Effector CD8-positive, alpha-beta T cell (primary cell): Measurements from ENCODE around the gene TRIO.
A peak's percentile ranks its signal among the peaks of the same experiment; 100 is the strongest.

Source experiments
- DNase-seq: peaks from one replicate; lab custom pipeline; 2025; lab: John Stamatoyannopoulos, UW

The TRIO gene

DNA sequence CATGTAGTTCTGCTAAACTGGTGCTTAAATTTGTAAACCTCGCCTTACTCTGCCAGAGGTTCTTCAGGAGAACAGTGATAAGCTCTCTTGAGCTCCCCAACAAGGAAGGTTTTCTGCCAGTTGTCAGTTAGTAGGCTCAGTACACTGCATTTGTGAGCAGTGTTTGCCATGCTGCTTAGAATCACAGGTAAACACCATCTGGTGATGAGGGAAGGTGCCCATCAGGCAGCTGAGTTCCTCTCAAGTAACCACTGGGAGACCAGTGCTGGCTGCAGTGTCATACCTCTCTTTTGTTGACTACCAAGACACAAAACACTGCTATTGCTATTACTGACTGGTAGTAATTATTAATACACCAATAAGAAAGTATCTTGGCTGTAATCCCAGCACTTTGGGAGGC lies 252.3 kb downstream of the TRIO start:
- DNase-seq = no peak

DNA sequence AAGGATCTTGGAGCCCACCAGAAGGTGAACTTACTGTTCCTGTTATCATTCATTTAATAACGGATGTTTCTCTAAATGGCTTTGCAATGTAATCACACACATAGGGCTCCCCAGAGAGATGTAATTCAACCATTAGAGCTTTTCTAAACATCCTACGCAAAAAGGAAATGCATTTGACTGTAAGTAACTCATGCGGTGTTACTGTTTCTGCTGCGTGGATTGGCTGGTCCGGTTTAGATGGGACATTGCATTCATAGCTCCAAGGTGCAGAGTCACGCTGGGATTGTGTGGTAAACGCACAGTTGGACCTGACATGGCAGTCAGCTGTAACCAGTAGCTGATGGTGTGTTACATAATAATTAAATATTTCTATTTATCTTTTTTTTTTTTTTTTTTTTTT lies 252.9 kb downstream of the TRIO start:
- DNase-seq = no peak

DNA sequence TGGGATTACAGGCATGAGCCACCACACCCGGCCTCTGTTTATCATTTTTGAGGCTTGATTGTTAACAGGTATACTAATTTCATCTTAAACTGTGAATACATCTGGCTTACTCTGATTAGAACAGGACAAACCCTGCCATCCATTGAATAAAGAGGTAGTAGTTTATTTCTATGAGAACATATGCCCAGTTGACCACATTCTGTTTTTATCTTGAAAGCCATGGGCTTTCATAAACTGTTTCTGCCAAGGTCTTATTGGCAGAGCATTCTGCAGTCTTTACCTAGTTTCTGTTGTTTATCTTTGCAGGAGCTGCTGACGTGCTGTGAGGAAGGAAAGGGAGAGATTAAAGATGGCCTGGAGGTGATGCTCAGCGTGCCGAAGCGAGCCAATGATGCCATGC lies 253.6 kb downstream of the TRIO start:
- DNase-seq = no peak

DNA sequence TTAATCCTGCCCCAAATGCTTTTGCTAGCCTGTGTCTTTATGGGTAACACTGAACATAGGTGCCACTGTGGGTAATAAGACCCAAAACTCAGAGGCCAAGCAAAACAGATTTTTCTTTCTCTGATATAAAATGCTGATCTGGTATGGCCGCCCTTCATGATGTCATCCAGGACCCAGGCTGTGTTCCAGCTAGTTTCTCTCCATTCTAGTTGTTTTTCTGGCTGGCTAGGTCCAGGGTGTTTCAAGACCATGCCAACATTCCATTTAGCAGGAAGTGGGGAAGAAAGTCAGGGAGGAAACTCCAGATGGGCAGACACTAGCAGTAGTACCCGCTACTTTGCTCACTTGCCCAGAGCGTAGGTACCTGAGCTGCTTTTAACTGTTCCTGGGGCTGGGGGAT lies 254.6 kb downstream of the TRIO start:
- no peak for DNase-seq

DNA sequence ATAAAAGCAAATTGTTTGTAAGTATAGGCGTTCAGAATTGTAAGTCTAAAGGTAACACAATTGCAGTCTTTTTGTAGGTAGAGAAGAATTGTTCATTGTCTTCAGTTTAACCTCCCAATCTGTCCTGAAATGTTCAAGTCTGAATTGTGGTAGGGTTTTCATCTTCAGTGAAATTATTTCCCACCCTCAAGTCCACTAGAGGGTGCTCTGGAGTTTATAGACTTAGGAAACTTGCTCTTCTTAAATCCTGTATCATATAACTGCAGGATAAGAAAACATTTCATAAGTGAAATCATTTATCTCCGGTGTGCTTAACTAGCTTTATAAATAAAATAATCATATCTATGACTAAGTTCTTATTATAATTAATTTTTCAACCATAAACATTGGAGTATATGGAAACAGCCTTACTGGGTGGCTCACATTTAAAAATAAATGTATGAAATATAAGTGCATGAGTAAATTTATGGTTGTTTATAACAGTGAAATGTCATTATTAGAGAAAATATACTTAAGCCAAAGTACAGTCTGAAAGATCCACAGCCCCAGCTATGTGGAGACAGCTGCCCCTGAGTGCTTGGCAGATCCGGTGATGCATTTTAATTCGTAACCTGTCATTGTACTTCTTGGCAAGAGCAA lies 256.0 kb downstream of the TRIO start:
- DNase-seq = no peak

DNA sequence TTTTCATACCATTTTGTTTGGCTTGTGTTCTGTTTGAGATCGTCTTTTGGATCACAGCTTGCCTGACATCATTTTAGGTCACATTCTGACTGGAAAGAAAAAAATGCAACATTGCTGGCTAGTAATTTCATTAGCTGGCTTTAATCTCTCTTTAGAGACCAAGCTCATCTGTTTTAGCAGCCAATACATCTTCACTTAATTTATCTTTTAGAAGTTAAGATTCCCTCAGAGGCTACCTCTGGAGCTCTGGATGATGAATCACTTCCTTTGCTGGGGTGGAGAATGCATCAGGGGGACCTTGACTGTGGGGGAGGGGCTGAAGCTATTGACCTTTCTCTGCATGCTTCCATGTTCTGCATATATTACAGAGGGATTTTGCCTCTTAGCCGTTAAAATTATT lies 256.9 kb downstream of the TRIO start:
- DNase-seq = no peak

DNA sequence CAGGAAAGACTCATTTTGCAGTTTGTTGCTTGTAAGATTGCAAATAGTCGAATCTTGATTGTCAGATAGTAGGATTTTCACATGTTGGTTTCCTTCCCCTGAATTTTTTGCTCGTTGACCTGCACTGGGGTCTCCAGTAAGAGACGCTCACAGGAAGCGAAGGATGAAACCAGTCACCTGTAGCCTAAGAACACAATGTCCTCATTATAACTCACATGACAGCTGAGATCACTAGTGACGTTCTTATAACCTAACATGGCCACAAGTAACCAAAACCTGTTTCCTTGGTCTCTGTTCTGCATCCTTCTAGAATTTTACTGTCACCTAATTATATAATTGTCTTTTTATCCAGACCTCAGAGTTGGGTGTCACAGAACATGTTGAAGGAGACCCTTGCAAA lies 257.5 kb downstream of the TRIO start:
- DNase-seq = no peak

DNA sequence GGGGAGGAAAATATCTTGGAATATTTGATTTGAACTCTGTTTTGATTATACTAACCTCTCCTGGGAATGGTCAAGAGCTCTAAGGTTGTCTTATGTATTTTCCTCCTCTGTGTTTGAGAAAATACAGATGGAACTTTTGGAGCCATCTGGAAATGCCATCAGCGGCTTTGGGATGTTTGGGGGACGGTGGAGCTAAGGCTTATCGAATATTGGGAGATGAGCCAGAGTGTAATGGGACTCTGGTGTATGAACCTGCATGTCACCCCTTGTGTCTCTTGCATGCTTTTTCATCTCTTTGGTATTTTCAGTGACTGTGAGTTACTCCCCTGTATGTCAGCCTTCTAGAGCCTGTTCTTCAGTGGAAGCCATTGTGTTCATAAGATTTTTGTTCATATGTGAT lies 258.5 kb downstream of the TRIO start:
- DNase-seq = no peak

DNA sequence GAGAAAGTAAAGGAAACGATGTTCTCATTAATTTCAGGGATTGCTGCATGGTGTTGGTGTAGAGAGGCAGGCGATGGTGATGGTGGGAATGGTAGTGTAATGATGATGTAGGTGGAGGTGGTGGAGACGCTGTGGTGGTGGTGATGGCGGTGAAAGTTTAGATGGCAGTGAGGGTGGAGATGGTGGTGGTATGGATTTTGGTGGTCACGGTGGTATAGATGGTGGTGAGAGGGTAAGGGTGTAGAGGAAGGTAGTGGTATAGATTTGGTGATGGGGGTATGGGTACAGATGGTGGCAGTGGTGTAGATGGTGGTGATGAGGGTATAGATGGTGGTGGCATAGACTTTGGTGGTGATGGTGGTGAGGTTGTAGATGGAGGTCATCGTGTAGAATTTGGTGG lies 259.3 kb downstream of the TRIO start:
- no peak for DNase-seq

DNA sequence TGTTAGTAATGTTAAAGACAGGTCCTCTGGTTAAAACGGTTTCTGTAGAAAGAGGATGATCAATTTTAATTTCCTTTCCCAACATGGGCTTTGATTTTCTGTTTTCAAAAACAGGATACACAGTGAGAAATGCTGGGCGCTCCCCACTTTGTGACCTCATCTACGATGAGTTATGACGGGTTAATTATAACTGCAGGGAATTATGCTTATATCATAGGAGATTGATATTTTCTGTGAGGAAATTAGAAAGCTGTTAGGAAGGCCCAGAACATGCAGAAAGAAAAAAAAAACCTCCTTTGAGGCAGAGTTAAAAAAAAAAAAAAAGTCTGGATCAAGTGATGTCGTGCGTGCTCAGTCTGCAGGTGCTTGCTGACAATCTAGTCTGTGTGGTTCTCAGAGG lies 261.6 kb downstream of the TRIO start:
- DNase-seq = no peak

DNA sequence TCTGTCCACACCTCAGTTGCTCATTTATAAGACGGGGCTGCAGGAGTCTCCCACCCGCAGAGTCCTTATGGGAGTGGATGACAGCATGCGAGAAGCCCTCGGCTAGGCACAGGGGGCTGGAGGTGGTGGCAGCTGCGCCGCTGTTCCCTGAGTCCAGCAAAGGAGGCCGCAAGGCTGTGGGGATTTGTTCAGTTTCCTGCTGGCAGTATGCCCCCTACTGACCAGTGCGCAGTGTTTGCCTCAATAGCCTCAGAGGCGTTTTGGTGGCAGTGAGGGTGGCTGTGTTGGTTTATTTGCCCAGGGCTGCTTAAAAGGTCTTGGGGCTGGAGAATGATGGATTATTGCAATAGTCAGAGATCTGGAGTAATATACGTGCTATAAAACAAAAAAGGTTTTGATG lies 262.1 kb downstream of the TRIO start:
- DNase-seq = no peak

DNA sequence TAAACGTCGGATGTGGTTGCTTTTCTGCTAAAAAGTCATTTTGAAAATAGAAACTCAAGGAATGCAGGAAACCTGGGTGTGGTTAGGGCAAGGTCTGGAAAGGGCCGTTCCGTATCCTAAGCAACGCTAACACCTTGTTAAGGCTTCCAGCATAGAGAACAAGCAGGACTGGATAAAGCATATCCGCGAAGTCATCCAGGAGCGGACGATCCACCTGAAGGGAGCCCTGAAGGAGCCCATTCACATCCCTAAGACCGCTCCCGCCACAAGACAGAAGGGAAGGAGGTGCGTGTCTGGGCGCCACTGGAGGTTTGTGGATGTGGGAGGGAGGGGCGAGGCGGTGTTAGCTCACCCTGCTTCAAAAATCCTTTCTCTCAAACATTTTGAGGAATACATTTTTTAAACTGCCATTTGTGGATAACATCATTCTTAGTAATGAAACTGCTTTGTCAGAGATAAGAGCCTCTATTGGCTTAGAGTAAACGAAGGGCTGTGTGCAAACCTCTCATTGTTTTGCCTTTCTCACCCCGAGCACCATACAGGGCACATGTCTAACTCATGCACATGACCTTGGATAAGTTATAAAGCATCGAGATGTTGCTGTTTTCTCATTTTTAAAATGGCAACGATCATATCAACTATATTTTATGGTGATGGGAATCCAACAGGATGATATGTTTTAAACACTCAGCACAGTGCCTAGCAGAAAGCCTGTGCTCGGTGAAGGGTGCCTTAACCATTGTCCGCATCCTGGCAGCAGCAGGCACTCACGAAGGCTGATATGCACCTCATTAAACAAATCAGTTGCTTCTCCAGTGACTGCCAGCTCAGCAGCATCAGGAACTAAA lies 262.8 kb downstream of the TRIO start:
- DNase-seq = no peak

DNA sequence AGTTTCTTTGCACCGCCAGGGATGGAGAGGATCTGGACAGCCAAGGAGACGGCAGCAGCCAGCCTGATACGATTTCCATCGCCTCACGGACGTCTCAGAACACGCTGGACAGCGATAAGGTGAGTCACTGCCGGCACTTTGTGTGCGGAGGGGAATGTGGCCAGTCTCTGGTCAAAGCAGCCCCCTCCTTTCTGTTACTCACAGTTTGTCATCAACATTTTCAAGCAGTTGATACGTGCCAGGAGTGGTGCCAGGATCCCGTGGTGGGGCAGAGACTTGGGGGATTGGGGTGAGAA lies 263.4 kb downstream of the TRIO start:
- DNase-seq = no peak

DNA sequence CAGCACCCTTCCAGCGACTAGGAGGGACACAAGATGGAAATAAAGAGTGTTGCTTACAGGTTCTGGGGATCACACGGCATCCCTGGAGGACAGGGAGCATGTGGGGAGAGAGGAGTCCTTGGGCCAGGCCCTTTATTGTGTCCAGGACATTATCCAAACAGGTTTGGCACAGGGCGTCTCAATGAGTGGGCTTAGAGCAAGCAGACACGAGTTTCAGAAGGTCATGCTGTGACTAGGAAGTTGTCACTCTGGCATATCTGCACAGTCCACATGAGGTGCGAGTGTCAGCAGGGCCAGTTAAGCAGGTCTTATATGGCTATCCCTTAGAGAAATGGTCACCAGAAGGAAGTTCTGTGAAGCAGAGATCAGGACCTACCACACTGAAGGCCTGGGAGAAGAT lies 263.9 kb downstream of the TRIO start:
- DNase-seq = no peak

DNA sequence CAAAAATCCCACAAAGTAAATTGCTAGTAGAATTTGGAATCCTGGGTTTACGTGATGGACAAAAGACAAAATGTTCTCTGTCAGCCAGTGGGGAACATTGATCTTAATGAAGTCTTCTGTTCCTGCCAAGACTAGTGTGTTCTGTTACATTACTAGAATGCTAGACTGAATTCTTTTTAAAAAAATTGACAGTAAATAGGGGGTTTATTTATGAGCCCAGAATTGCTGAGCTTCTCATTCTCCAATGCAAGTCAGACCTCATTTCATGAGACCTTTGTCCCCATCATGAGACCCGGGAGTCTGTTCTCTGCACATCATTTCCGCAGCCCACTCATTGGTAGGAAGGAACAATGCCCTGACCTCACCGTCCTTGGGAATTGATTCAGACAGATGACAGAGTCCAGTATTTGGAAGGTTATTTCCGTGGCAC lies 264.6 kb downstream of the TRIO start:
- DNase-seq = no peak

DNA sequence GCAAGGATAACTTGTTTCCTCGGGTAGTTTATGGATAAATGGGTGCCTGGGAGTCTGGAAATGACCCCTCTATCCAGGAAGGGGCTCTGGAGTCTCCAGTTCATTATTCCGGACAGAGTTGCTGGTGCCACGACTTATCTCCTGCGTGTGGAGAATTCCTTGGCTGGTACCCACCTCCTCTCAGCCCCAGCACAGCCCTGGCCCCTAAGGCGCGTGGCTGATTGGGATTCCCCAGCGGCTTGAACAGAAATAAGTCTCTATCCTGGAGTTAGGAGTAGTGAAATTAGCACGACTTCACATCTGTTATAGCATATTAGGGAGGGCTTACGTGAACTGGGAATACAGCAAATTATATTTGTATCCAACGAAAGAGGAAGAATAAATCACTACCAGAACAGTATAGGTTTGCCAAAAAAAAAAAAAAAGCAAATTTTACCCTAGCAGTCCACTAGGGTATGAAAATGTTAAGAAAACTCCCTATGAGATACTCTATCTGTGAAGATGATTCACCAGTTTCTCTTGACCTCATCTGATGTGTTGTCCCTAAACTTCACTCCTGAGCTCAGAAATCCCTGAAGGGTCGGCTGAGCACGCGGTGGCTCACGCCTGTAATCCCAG lies 265.9 kb downstream of the TRIO start:
- no peak for DNase-seq

DNA sequence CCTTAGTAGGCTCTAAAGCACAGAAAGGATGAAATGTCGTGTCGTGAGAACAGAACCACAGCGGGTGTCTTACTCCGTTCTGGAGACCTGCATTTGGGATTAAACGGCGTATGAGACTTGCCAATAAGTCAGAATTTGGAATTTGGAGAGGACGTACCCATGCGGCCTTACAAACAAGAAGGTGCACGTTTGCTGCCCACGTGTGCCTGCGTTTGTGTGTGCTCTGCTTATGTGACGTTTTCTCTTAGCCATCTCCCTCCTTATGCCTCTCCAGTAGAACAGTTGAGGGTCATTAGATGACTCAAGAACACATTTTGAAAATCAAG lies 266.9 kb downstream of the TRIO start:
- no peak for DNase-seq

DNA sequence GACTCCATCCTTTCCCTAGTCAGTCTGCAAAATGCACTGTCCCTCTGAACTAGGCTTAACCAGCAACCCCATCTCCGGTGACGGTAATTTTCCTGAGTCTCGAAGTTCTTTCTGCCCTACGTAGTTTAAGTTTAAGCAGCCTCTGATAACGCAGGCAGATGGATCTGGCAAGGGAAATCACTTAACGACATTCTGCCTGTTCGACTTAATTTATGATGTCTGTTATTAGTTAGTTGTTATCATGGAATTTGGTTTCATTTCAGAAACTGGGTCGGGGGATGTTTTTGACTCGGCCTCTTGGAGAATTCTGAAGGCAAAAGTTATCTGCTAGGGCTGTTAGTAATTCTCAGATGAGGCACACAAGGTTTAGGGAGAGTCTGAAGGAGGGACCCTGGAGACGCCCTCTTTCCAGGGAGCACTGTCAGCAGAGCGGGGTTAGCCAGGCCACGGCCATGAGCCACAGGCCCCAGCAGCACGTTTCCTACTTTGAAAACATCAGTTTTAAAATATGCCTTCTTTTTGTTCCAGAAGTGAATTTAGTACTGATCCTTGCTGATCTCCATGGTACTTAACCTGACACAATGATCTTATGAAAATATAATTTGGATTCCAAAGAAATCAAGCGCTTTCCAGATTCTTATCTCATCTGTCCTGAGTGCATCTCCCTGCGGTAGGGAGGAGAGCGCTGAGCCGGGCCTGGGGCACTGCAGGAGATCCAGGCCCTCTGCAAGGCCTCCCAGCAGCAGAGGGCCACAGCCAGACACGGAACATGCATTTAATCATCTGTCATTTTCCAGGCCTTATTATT lies 267.5 kb downstream of the TRIO start:
- no peak for DNase-seq

DNA sequence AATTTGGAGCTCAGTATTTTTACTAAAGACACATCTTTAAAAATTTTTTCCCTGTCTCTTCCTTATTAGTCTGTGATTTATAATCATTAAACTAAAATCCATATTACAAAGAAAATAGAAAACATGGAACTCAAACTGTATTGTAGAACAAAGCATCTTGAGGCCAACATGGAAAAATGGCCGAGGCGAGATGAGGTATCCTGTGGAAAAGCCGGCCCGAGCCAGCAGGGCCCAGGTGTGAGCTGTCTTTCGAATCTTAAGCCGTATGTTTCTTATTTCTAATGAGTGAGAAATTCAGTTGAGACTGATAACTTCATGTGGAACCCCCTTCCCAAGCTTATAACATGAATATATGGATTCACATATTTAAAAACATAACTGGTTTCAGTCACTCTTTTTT lies 268.1 kb downstream of the TRIO start:
- no peak for DNase-seq

DNA sequence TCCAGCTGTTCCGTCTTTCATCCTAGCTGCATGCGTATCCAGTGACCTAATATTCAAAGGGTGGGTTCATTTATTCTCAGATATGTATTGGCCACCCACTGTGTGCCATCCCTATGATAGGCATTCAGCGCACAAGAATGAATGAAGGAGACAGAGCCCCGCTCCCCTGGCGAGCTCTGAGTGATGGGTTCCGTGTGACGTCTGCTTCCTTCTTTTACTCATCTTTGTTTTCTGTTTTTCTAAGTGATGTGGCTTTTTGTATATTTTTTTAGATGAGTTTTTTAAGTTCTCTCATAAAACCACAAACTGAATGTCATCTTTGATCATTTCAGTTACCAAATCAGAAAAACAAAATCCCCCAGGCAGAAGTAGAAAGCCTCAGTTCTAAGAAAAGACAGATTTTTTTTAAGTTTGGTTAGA lies 270.2 kb downstream of the TRIO start:
- peak; percentile 25 for DNase-seq

DNA sequence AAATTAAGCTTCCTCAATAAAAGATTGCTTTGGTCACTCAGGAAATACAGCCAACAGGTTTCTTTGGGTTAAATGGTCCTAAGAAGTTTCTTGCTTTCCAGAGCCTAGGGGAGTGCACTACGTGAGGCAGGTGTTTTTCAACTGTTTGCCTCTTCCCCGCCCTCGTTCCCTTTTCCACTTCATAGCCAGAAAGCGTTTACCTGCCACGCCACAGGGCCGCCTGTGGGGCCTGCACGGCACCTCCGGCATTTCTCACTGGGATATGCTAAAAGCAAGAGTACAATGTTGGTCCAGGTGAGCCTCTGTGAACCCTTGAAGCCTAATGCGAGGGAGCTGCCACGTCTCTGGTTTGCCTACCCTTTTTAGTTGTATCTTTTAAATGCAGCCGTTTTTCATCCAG lies 270.9 kb downstream of the TRIO start:
- DNase-seq = no peak

DNA sequence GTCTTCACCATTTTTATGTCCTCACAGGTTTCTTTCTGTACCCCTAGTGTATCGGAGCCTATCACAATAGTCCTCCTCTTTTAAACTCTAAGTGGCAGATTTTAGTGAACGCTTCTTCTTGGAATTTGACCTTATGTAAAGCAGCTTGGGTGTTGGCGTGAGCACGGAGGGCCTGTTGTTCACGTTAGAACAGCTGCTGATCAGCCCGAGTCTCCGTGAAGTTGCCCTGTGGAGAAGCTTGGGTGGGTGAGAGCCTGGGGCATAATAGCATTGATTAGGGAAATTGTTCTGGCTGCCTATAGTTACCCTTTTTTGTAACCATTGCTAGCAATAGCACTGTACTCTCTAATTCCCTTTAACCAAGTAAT lies 271.5 kb downstream of the TRIO start:
- DNase-seq = no peak
